Astrocyte of the hippocampus (primary cell): ENCODE measurements around the gene COX11.

Experiments used
- DNase-seq: peaks from one replicate; pipeline ENCODE4 v3.0.0; 2011; ENCODE audit warnings: low read depth, low spot score

The COX11 gene

GRCh38 chr17:54968262-54968987 is at the start of gene COX11, which contains the start of gene STXBP4:
TSS of gene COX11 (minus strand) at chr17:54968654. CDS start at chr17:54968646, 8 bp downstream.
TSS of gene STXBP4 (plus strand) at chr17:54968765. CDS start at chr17:54986220, 17,455 bp downstream.
- DNase-seq = peak; percentile 99

GRCh38 chr17:55005520-55005919 is 37.1 kb upstream of the COX11 start:
- DNase-seq = peak; percentile 17

- no peak for DNase-seq
Observed at GRCh38 chr17:55004484-55004883, 36.0 kb upstream of the COX11 start.

- DNase-seq = no peak
Observed at GRCh38 chr17:55002458-55002857, 34.0 kb upstream of the COX11 start.

- no peak for DNase-seq
Observed at GRCh38 chr17:54996441-54996840, 28.0 kb upstream of the COX11 start.

- DNase-seq = peak; percentile 63
Observed at GRCh38 chr17:54992797-54993639, 24.6 kb upstream of the COX11 start.

- no peak for DNase-seq
Observed at GRCh38 chr17:54991567-54991966, 23.1 kb upstream of the COX11 start.

GRCh38 chr17:54990118-54990517 is 21.7 kb upstream of the COX11 start:
- no peak for DNase-seq

GRCh38 chr17:54985476-54985875 is 17.0 kb upstream of the COX11 start:
- no peak for DNase-seq

GRCh38 chr17:54983260-54983659 is 14.8 kb upstream of the COX11 start:
- DNase-seq = no peak

- DNase-seq = no peak
Observed at GRCh38 chr17:54982399-54982798, 13.9 kb upstream of the COX11 start.

GRCh38 chr17:54980375-54980774 is 11.9 kb upstream of the COX11 start:
- no peak for DNase-seq

GRCh38 chr17:54979657-54980056 is 11.2 kb upstream of the COX11 start:
- DNase-seq = no peak

GRCh38 chr17:54977744-54978143 is 9.3 kb upstream of the COX11 start:
- DNase-seq = no peak

GRCh38 chr17:54976316-54976715 is 7.9 kb upstream of the COX11 start:
- no peak for DNase-seq

- DNase-seq = no peak
Observed at GRCh38 chr17:54974759-54975158, 6.3 kb upstream of the COX11 start.

- DNase-seq = no peak
Observed at GRCh38 chr17:54972406-54973138, 4.1 kb upstream of the COX11 start.

- no peak for DNase-seq
Observed at GRCh38 chr17:54971901-54972300, 3.4 kb upstream of the COX11 start.

- no peak for DNase-seq
Observed at GRCh38 chr17:54971147-54971546, 2.7 kb upstream of the COX11 start.

- DNase-seq = no peak
Observed at GRCh38 chr17:54969658-54970572, 1.5 kb upstream of the COX11 start.

- no peak for DNase-seq
Observed at GRCh38 chr17:54968988-54969332, 506 bp upstream of the COX11 start.
